HG03342 (cell line): ENCODE data around the gene BMP8A.

Source experiments
- ATAC-seq: cut with Tn5 transposase; IDR thresholded peaks from one replicate; pipeline ENCODE4 v1.9.1; 2021; ENCODE audit warnings: mild to moderate bottlenecking, moderate library complexity; ENCODE audit not compliant: unreplicated experiment

The BMP8A gene

DNA sequence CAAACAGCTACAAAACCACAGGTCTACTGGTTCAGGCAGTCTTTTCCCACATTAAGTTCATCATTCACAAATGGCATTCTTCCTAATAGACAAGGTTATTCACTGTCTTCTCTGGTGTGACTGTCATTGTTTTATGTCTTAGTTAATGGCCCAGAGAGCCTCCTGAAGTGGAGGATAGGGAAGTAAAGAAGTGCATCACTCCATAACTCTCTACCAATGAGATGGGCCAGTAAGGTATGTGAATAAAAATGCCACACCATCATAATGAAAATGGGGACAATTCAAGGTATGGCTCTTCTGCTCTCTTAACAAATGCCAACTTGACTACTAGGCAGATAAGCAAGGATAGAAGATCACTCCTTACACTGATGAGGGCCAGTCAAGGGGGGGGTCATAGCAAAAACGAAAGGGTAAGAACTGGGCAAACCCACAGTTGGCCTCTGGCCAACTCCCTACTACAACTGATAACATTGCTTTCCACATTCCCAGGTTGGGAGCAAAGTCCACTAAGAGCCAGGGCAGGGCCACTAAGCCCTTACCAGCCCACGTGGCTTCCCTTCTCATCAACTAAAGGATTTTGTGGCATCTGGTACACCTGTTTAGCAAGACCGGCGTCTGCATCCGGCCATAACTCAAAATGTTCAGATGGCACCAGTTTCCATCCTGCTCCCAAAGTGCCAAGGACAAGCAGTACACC, 75.2 kb downstream of the BMP8A start:
- ATAC-seq: no peak

DNA sequence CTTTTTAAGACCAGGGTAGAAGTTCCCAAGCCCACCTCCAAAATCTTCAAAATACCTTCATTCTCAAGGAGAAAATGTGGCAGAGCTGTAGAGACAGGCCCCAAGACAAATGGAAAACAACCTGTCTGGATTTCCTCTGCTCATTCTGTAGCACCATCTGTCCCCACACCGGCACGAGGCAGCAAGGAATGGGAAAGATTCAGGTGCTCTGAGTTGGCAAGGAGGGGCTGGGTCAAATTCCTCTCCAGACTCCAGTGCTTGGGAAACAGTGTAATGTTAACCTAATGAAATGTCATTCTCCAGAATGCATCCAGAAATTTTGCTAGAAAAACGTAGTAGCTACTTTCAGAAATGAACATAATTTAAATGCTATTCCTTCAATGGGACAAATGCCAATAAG, 75.9 kb downstream of the BMP8A start:
- no peak for ATAC-seq

DNA sequence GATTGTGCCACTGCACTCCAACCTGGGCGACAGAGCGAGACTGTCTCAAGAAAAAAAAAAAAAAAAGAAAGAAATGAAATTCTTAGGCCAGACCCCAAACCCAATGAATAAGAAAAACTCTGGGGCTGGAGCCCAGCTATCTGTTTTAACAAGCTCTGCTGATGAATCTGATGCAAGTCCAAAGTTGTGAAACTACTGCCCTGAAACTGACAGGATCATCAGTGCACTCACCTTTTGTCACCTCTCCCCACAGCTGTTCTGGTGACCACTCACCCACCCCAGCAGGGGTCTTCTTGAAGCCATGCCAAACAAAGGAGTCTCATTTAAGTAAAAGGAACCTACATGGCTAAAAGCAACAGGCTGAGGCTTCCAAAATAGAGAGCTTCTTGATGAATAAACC, 76.8 kb downstream of the BMP8A start:
- no peak for ATAC-seq

DNA sequence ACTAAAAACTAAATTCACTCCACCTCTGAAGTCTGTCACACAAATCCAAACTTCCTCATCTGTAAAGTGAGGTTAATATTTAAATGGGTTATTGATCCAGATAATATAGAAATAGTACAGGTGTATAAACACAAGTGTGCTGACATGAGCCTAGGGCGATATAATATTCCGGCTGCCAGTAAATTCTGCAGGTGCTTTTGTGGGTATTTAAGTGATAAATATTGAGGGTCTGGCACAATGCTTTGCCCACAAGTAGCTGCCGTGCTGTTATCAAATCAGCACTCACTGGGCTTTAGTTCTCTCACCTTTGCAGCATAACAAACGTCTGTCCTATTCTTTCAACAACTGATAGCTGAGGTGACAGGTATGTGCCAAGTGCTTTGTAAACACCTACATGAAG, 77.6 kb downstream of the BMP8A start:
- no peak for ATAC-seq

DNA sequence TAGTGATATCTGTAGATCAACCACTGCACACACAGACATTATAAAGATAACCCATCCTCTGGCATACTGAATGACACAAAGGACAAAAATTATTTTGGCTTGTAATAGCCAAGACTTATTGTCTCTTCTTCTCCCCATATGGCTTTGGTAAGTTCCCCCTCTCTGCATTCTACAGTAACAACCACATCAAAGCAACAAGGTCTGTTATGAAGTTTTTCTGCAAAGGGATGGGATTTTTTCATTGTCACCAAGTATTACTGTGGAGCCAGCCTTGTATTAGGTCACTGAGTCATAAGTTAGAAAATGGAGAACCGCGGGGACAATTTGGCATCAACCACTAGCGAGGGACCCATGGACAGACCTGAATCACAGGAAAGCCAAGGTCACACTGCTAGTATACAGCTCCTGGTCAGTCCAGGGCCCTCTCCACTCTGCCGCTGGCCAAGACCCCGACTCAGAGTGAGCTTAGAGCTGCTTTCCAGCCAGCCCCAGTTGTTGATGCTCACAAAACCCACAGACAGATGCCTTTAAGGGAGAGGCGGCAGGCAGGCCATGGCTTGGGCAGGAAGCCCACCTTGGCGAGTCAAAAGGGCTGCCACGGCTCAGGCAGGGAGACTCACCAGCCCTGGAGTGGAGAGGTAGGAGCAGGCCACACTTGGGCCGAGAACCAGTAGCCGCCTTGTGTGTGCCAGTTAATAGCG, 79.2 kb downstream of the BMP8A start:
- no peak for ATAC-seq

DNA sequence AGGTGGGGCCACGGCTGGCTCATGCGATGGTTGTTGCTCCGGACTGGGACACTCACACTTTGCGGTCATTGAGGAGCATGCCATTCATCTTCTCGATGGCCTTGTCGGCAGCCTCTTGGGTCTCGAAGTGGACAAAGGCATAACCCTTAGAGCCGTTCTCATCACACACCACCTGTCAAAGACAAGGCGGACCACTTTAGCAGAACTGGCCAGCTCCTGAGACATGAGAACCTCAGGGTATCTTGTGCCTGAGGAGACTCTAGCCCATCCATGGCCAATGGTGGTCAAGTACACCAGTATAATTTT, 79.7 kb downstream of the BMP8A start:
- ATAC-seq: no peak

DNA sequence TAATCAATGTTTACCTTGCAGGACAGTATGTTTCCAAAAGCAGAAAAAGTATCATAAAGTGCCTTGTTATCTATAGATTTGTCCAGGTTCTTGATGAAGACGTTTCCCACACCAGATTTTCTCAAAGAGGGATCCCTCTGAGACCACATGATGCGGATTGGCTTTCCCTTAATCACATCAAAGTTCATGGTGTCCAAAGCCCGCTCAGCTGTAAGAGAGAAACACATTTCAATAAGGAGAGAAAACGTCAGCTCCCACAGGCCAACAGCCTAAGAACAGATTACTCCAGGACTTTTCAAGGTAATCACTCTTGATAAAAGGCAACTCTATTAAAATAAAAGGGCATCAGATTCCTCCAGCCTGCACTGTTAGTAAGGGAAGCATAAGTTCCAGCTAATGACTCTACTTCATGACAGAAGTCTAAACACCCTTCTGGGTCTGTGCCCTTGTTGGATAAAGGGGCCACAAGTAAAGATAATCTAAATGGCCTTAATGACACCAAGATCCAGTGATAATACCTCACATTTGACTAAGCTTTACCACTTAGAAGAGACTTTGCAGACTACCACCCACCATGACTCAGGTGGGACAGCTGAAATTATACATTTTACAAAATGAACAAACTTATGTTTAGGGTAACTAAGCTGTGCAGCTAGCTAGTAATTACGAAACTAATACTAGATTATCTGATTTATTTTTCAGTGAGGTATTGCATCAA, 81.1 kb downstream of the BMP8A start:
- ATAC-seq: no peak

DNA sequence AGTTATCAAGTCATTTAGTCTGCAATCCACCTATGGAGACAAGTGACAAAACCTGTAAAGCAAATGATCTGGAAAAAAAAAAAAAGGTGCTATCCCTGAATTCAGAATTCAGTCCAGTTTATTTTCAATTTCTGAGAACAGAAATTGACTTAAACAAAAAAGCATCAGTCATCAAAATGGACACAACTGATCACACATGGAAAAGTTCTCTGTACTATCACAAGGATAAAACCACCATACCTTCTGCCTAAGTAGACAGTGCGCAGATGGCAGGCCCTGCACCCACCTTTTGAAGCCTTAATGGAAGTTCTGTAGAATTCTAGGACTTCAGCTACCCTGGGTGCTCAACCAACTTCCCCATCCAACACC, 81.6 kb downstream of the BMP8A start:
- no peak for ATAC-seq

DNA sequence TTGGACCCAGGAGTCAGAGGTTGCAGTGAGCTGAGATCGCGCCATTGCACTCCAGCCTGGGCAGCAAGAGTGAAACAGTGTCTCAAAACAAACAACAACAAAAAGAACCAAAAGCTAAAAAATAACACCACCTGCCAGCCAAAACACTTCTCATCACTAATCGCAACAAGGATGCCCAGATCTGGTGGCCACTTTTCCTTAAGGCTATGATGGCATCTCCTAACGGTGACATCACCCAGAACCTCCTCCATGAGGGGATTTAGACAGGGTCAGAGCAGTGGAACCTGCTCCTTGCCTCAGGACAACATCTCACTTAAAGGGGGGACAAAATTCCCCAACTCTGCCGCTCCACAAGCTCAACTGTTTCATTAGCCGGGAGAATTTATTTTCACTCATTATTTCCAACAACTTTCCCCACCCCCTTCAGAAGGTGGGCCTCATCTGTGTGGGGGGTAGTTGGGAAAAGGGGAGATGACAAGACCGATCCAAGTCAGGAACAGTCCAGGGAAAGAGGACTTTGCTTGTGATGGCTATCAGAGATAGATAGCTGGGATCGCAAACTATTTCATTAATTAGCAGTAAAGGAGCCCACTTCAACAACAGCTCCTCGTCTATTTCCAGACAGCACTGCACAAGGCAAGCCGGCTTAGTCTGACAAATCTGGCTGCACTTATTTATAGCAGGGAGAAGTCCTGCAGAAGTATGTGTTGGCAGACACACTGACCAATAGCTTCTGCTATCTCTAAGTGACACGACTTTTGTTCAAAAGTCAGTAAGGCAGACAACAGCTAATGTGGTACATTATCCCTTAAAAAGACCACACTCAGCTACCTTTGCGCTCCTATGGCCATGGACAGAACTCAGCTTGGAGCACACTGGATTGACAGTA, 82.5 kb downstream of the BMP8A start:
- ATAC-seq: no peak

DNA sequence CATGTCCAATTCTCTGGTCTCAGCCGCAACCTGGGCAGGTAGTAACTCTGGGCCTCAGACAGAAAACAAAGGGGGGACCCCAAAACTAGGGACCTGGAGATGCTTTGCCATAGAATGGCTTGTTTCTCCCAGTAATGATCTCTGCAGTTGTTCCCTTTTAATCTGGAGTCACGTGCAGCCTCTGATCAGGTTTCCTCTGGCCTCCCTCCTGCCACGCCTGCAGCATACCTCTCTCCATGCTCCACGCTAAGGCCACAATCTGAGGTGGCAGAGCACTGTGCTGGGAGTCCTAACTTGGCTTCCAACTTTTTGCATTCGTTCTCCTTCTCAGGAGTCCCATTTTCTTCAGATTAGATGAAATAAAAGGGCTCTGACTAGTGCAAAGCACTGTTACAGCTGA, 83.2 kb downstream of the BMP8A start:
- no peak for ATAC-seq
